IPS-15b (cell line): ENCODE data around the gene MAPKAP1.

Experiments
- H3K27me3 ChIP-seq: one replicate; pipeline ENCODE4 v1.6.1; 2013; ENCODE audit warnings: low read length; ENCODE audit not compliant: control insufficient read depth, insufficient read depth
- H3K36me3 ChIP-seq: one replicate; pipeline ENCODE4 v1.6.1; 2013; ENCODE audit warnings: low read length; ENCODE audit not compliant: control insufficient read depth, insufficient read depth
- H3K4me1 ChIP-seq: one replicate; pipeline ENCODE4 v1.6.1; 2013; ENCODE audit warnings: mild to moderate bottlenecking, low read length; ENCODE audit not compliant: control insufficient read depth, insufficient read depth
- H3K4me3 ChIP-seq: one replicate; pipeline ENCODE4 v1.5.1; 2013; ENCODE audit warnings: low read depth, low read length
- H3K9ac ChIP-seq: one replicate; pipeline ENCODE4 v1.6.1; 2013; ENCODE audit warnings: low read depth, mild to moderate bottlenecking, low read length
- H3K9me3 ChIP-seq: one replicate; pipeline ENCODE4 v1.6.1; 2013; ENCODE audit warnings: mild to moderate bottlenecking, low read length; ENCODE audit not compliant: control insufficient read depth, insufficient read depth

MAPKAP1 gene

GRCh38 chr9:125747053-125747764 is 40.2 kb upstream of the MAPKAP1 start, which contains the start of gene PBX3:
PBX3 (plus strand) TSS chr9:125747373.
- Histone ChIP-seq H3K27me3 (peaks cover 4% of the 10 kb centered on the region), H3K9ac (peak within 1 kb of the TSS; percentile 65), H3K36me3 (no peaks in the 10 kb centered on the region), H3K9me3 (no peaks in the 10 kb centered on the region), H3K4me1 (peaks cover 19% of the 10 kb centered on the region), H3K4me3 (peak within 1 kb of the TSS; percentile 72)

GRCh38 chr9:125746774-125747052 is 39.7 kb upstream of the MAPKAP1 start:
- H3K36me3 ChIP-seq = no peaks in the 10 kb centered on the region

GRCh38 chr9:125746017-125746773 is 39.2 kb upstream of the MAPKAP1 start:
- Histone ChIP-seq H3K27me3 (peaks cover 4% of the 10 kb centered on the region), H3K9ac (no peak overlapping the region), H3K9me3 (no peaks in the 10 kb centered on the region)

More at GRCh38 chr9:125746774-125747052, 39.7 kb upstream of the MAPKAP1 start:
- H3K9me3 ChIP-seq = no peaks in the 10 kb centered on the region
- H3K4me1 ChIP-seq = peaks cover 14% of the 10 kb centered on the region
- H3K9ac ChIP-seq = no peak overlapping the region
- peaks cover 4% of the 10 kb centered on the region for H3K27me3 ChIP-seq
- no peak overlapping the region for H3K4me3 ChIP-seq

GRCh38 chr9:125745682-125746016 is 38.6 kb upstream of the MAPKAP1 start:
- H3K9me3 ChIP-seq = no peaks in the 10 kb centered on the region
- no peaks in the 10 kb centered on the region for H3K36me3 ChIP-seq
- H3K4me1 ChIP-seq = peaks cover 9% of the 10 kb centered on the region
- peak overlapping the region; percentile 28 for H3K4me3 ChIP-seq
- no peak overlapping the region for H3K9ac ChIP-seq
- peaks cover 4% of the 10 kb centered on the region for H3K27me3 ChIP-seq

More at GRCh38 chr9:125746017-125746773, 39.2 kb upstream of the MAPKAP1 start:
- Histone ChIP-seq H3K4me3 (peak overlapping the region; percentile 54), H3K36me3 (no peaks in the 10 kb centered on the region), H3K4me1 (peaks cover 9% of the 10 kb centered on the region)

- no peaks in the 10 kb centered on the region for H3K36me3 ChIP-seq
- no peak overlapping the region for H3K4me3 ChIP-seq
- H3K9me3 ChIP-seq = no peaks in the 10 kb centered on the region
- peaks cover 4% of the 10 kb centered on the region for H3K27me3 ChIP-seq
- H3K4me1 ChIP-seq = peaks cover 5% of the 10 kb centered on the region
- H3K9ac ChIP-seq = no peak overlapping the region
Measured at GRCh38 chr9:125745018-125745417, 38.0 kb upstream of the MAPKAP1 start.

GRCh38 chr9:125744616-125745015 is 37.6 kb upstream of the MAPKAP1 start:
- peaks cover 4% of the 10 kb centered on the region for H3K27me3 ChIP-seq
- no peaks in the 10 kb centered on the region for H3K9me3 ChIP-seq
- H3K4me1 ChIP-seq = peaks cover 1% of the 10 kb centered on the region
- H3K36me3 ChIP-seq = no peaks in the 10 kb centered on the region
- no peak overlapping the region for H3K9ac ChIP-seq
- H3K4me3 ChIP-seq = no peak overlapping the region

- no peaks in the 10 kb centered on the region for H3K9me3 ChIP-seq
- no peaks in the 10 kb centered on the region for H3K36me3 ChIP-seq
- H3K4me3 ChIP-seq = no peak overlapping the region
- H3K27me3 ChIP-seq = peaks cover 4% of the 10 kb centered on the region
- no peaks in the 10 kb centered on the region for H3K4me1 ChIP-seq
- H3K9ac ChIP-seq = no peak overlapping the region
Measured at GRCh38 chr9:125743682-125744428, 36.8 kb upstream of the MAPKAP1 start.

GRCh38 chr9:125742657-125743056 is 35.6 kb upstream of the MAPKAP1 start:
- H3K36me3 ChIP-seq = no peaks in the 10 kb centered on the region
- H3K9me3 ChIP-seq = no peaks in the 10 kb centered on the region
- no peak overlapping the region for H3K9ac ChIP-seq
- H3K27me3 ChIP-seq = peaks cover 4% of the 10 kb centered on the region
- H3K4me1 ChIP-seq = no peaks in the 10 kb centered on the region
- H3K4me3 ChIP-seq = no peak overlapping the region

- Histone ChIP-seq H3K9me3 (no peaks in the 10 kb centered on the region), H3K9ac (no peak overlapping the region), H3K4me3 (no peak overlapping the region), H3K4me1 (no peaks in the 10 kb centered on the region), H3K27me3 (no peaks in the 10 kb centered on the region), H3K36me3 (no peaks in the 10 kb centered on the region)
Measured at GRCh38 chr9:125739436-125739835, 32.4 kb upstream of the MAPKAP1 start.

- no peaks in the 10 kb centered on the region for H3K36me3 ChIP-seq
- H3K4me1 ChIP-seq = peaks cover 7% of the 10 kb centered on the region
- H3K27me3 ChIP-seq = no peaks in the 10 kb centered on the region
- no peak overlapping the region for H3K9ac ChIP-seq
- H3K4me3 ChIP-seq = no peak overlapping the region
- no peaks in the 10 kb centered on the region for H3K9me3 ChIP-seq
Measured at GRCh38 chr9:125732562-125732961, 25.6 kb upstream of the MAPKAP1 start.

GRCh38 chr9:125730168-125730567 is 23.2 kb upstream of the MAPKAP1 start:
- Histone ChIP-seq H3K4me1 (peaks cover 7% of the 10 kb centered on the region), H3K4me3 (no peak overlapping the region), H3K9me3 (no peaks in the 10 kb centered on the region), H3K36me3 (no peaks in the 10 kb centered on the region), H3K27me3 (no peaks in the 10 kb centered on the region), H3K9ac (no peak overlapping the region)
